Erythroblast (primary cell): ENCODE measurements around the gene AATF.

Source experiments
- GATA1 ChIP-seq: IDR thresholded peaks from 2 replicates; pipeline ENCODE4 v1.6.1; 2011; ENCODE audit warnings: low read depth, mild to moderate bottlenecking, control low read depth, low read length, moderate library complexity
- POLR2A ChIP-seq: IDR thresholded peaks from 2 replicates; pipeline ENCODE4 v1.6.1; 2011; ENCODE audit warnings: mild to moderate bottlenecking, low read length

- TF ChIP-seq POLR2A (no peak), GATA1 (no peak)
Measured at GRCh38 chr17:36951084-36951789, 2.5 kb downstream of the AATF start.
